Aortic smooth muscle cell (primary cell): Measurements from ENCODE around the gene AIF1L. TPM values are rescaled to one million over a fixed set of nuclear protein-coding genes. Genes with fewer than 3 reads are reported as not detected.

Source experiments
- total RNA-seq: library from RNA; depleted of rRNA; stranded (reverse); fragments of >200 nt; gene quantifications from 2 replicates; pipeline ENCODE4 v1.2.3, GENCODE V29; 2014

The AIF1L gene
- 0.75 and 0.92 TPM in 2 replicates for total RNA-seq

GRCh38 chr9:131096269-131097125, at the start of gene AIF1L:
Gene AIF1L, plus strand, starts transcription at chr9:131096531. Its CDS starts 99 bp downstream, at chr9:131096630.

GRCh38 chr9:131125288-131126058, 29.1 kb downstream of the AIF1L start, which contains the start of gene NUP214:
Gene NUP214, plus strand, starts transcription at chr9:131125586. Its CDS starts 119 bp downstream, at chr9:131125705.

Other genes starting within 250 kb of the AIF1L start
- not detected in 2 replicates for gene QRFP, start 199.7 kb upstream of the AIF1L start, total RNA-seq
- 0.26 and 0.50 TPM in 2 replicates for gene FIBCD1, start 157.3 kb upstream of the AIF1L start, total RNA-seq
- under 0.01 and 0.12 TPM in 2 replicates for gene LAMC3, start 87.4 kb upstream of the AIF1L start, total RNA-seq
- gene NUP214, start 29.1 kb downstream of the AIF1L start, total RNA-seq: 10.3 and 14.2 TPM in 2 replicates
- 0.40 and 0.44 TPM in 2 replicates for gene FAM78A, start 180.0 kb downstream of the AIF1L start, total RNA-seq
- 15.0 and 16.9 TPM in 2 replicates for gene PLPP7, start 193.2 kb downstream of the AIF1L start, total RNA-seq